Mesodermal cell (in vitro differentiated cells): ENCODE data around the gene GATA1.
"Not testable (repeated sequence)": the region's sequence is repeated elsewhere in the genome, so short reads cannot be mapped to it uniquely, and the experiment has no call there.

Source experiments
- H3K27ac ChIP-seq: 2 replicates; pipeline ENCODE4 v1.7.0; 2013; ENCODE audit warnings: mild to moderate bottlenecking, low read depth, low read length, moderate library complexity; ENCODE audit not compliant: severe bottlenecking
- H3K36me3 ChIP-seq: 2 replicates; pipeline ENCODE4 v1.7.1; 2013; ENCODE audit warnings: mild to moderate bottlenecking, low read length, moderate library complexity; ENCODE audit not compliant: control insufficient read depth, insufficient read depth
- H3K4me1 ChIP-seq: one replicate; pipeline ENCODE4 v1.7.1; 2013; ENCODE audit warnings: mild to moderate bottlenecking, low read length; ENCODE audit not compliant: insufficient read depth, control insufficient read depth, poor library complexity, severe bottlenecking
- H3K4me3 ChIP-seq: 2 replicates; pipeline ENCODE4 v1.7.0; 2013; ENCODE audit warnings: low read length, control low read depth, mild to moderate bottlenecking; ENCODE audit not compliant: insufficient read depth, poor library complexity, severe bottlenecking; ENCODE audit errors: extremely low read depth
- H3K9me3 ChIP-seq: 2 replicates; pipeline ENCODE4 v1.7.1; 2013; ENCODE audit warnings: mild to moderate bottlenecking, low read length, moderate library complexity; ENCODE audit not compliant: control insufficient read depth
- WGBS, 2 experiments: methylation state at CpG; one replicate each; pipeline ENCODE4 v1.1.5; 2013; ENCODE audit warnings: missing lambda C conversion rate in 2 of 2; ENCODE audit not compliant: insufficient coverage in 2 of 2; 5-methylcytosine and 5-hydroxymethylcytosine counted together

The GATA1 gene

GRCh38 chrX:48815266-48815665 lies 28.9 kb downstream of the GATA1 start:
- Histone ChIP-seq H3K9me3 (no peaks in the 10 kb centered on the region), H3K27ac (no peak overlapping the region), H3K36me3 (peaks cover 25% of the 10 kb centered on the region), H3K4me1 (no peaks in the 10 kb centered on the region), H3K4me3 (no peak overlapping the region)
- 87 to 89% methylated on average over 4 of the region's 8 CpGs for WGBS, 2 experiments

GRCh38 chrX:48816014-48816810 lies 29.8 kb downstream of the GATA1 start:
- H3K27ac ChIP-seq = no peak overlapping the region
- H3K36me3 ChIP-seq = peaks cover 24% of the 10 kb centered on the region
- no peak overlapping the region for H3K4me3 ChIP-seq
- no peaks in the 10 kb centered on the region for H3K4me1 ChIP-seq
- no peaks in the 10 kb centered on the region for H3K9me3 ChIP-seq
- WGBS, 2 experiments = 95 to 100% methylated on average over 4 to 12 of the region's 18 CpGs

- Histone ChIP-seq H3K4me1 (no peaks in the 10 kb centered on the region), H3K27ac (no peak overlapping the region), H3K9me3 (no peaks in the 10 kb centered on the region), H3K4me3 (no peak overlapping the region), H3K36me3 (peaks cover 33% of the 10 kb centered on the region)
- 96 to 100% methylated on average over 8 to 11 of the region's 16 CpGs for WGBS, 2 experiments
Measured at GRCh38 chrX:48818098-48818497, 31.7 kb downstream of the GATA1 start.

GRCh38 chrX:48818866-48819265 lies 32.5 kb downstream of the GATA1 start:
- H3K27ac ChIP-seq = no peak overlapping the region
- H3K4me1 ChIP-seq = no peaks in the 10 kb centered on the region
- H3K9me3 ChIP-seq = no peaks in the 10 kb centered on the region
- peaks cover 40% of the 10 kb centered on the region for H3K36me3 ChIP-seq
- 100% methylated on average over 1 to 4 of the region's 4 CpGs for WGBS, 2 experiments
- H3K4me3 ChIP-seq = no peak overlapping the region

GRCh38 chrX:48819394-48819793 lies 33.0 kb downstream of the GATA1 start:
- WGBS, 2 experiments = 100% methylated on average over 3 of the region's 9 CpGs; no CpG with 5 or more reads in 1 of the 2 experiments
- H3K9me3 ChIP-seq, H3K27ac ChIP-seq, H3K4me3 ChIP-seq, H3K4me1 ChIP-seq: not testable (repeated sequence)
- peaks cover 40% of the 10 kb centered on the region for H3K36me3 ChIP-seq

DNA sequence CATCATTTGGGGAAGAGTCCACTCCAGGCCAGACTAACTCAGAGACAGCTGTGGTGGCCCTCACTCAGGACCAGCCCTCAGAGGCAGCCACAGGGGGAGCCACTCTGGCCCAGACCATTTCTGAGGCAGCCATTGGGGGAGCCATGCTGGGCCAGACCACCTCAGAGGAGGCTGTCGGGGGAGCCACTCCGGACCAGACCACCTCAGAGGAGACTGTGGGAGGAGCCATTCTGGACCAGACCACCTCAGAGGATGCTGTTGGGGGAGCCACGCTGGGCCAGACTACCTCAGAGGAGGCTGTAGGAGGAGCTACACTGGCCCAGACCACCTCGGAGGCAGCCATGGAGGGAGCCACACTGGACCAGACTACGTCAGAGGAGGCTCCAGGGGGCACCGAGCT lies 36.7 kb downstream of the GATA1 start:
- Histone ChIP-seq H3K4me3 (no peak overlapping the region), H3K4me1 (no peaks in the 10 kb centered on the region), H3K36me3 (peaks cover 31% of the 10 kb centered on the region), H3K9me3 (no peaks in the 10 kb centered on the region), H3K27ac (no peak overlapping the region)
- WGBS, 2 experiments = 74 to 75% methylated on average over 2 to 3 of the region's 6 CpGs

- H3K36me3 ChIP-seq = peaks cover 28% of the 10 kb centered on the region
- no peak overlapping the region for H3K27ac ChIP-seq
- no peaks in the 10 kb centered on the region for H3K9me3 ChIP-seq
- 100% methylated on average over 3 of the region's 8 CpGs; no CpG with 5 or more reads in 1 of the 2 experiments for WGBS, 2 experiments
- H3K4me1 ChIP-seq = no peaks in the 10 kb centered on the region
- H3K4me3 ChIP-seq = no peak overlapping the region
Measured at GRCh38 chrX:48824066-48824465, 37.7 kb downstream of the GATA1 start.

- H3K27ac ChIP-seq = no peak within 1 kb of the TSS
- 97 to 99% methylated on average over 25 to 44 of the region's 67 CpGs for WGBS, 2 experiments
- peaks cover 28% of the 10 kb centered on the region for H3K36me3 ChIP-seq
- H3K4me3 ChIP-seq = no peak within 1 kb of the TSS
- no peaks in the 10 kb centered on the region for H3K9me3 ChIP-seq
- H3K4me1 ChIP-seq = no peaks in the 10 kb centered on the region
Measured at GRCh38 chrX:48826135-48826875, 39.9 kb downstream of the GATA1 start, which contains the start of gene ERAS. Gene ERAS (plus strand): TSS chrX:48826513. CDS start chrX:48829124, 2,611 bp downstream.

GRCh38 chrX:48826876-48827653 lies 40.7 kb downstream of the GATA1 start:
- Histone ChIP-seq H3K4me3 (no peak overlapping the region), H3K36me3 (peaks cover 28% of the 10 kb centered on the region)
- 90 to 91% methylated on average over 38 to 50 of the region's 73 CpGs for WGBS, 2 experiments

GRCh38 chrX:48827654-48827968 lies 41.2 kb downstream of the GATA1 start:
- Histone ChIP-seq H3K27ac (no peak overlapping the region), H3K4me1 (no peaks in the 10 kb centered on the region), H3K4me3 (no peak overlapping the region), H3K36me3 (peaks cover 22% of the 10 kb centered on the region), H3K9me3 (no peaks in the 10 kb centered on the region)
- WGBS, 2 experiments = no CpG with 5 or more reads among the region's 4 CpGs

More at GRCh38 chrX:48826876-48827653, 40.7 kb downstream of the GATA1 start:
- H3K4me1 ChIP-seq = no peaks in the 10 kb centered on the region
- no peaks in the 10 kb centered on the region for H3K9me3 ChIP-seq
- H3K27ac ChIP-seq = no peak overlapping the region
